ES-I3 (cell line): ENCODE results near the gene CDH2.
"Not testable (repeated sequence)": the region's sequence is repeated elsewhere in the genome, so short reads cannot be mapped to it uniquely, and the experiment has no call there.

ENCODE experiments used
- H3K36me3 ChIP-seq: 2 replicates; pipeline ENCODE4 v1.6.1; 2013; ENCODE audit warnings: mild to moderate bottlenecking, low read length, control low read depth, moderate library complexity; ENCODE audit not compliant: insufficient read depth
- H3K4me1 ChIP-seq: 2 replicates; pipeline ENCODE4 v1.6.1; 2013; ENCODE audit warnings: mild to moderate bottlenecking, control low read depth, low read length; ENCODE audit not compliant: insufficient read depth
- H3K9ac ChIP-seq: 2 replicates; pipeline ENCODE4 v1.6.1; 2013; ENCODE audit warnings: low read depth, mild to moderate bottlenecking, low read length, moderate library complexity
- H3K9me3 ChIP-seq: 2 replicates; pipeline ENCODE4 v1.6.1; 2013; ENCODE audit warnings: mild to moderate bottlenecking, low read length, moderate library complexity; ENCODE audit not compliant: control insufficient read depth, insufficient read depth

Gene CDH2

GRCh38 chr18:27922780-27923179, 254.2 kb downstream of the CDH2 start:
- H3K9ac ChIP-seq, result no peak overlapping the region
- peaks cover 18% of the 10 kb centered on the region for H3K4me1 ChIP-seq
- H3K9me3 ChIP-seq, result no peaks in the 10 kb centered on the region
- no peaks in the 10 kb centered on the region for H3K36me3 ChIP-seq

GRCh38 chr18:27921904-27922751, 254.8 kb downstream of the CDH2 start:
- Histone ChIP-seq H3K36me3 (no peaks in the 10 kb centered on the region), H3K9me3 (no peaks in the 10 kb centered on the region), H3K9ac (peak overlapping the region; percentile 21; the same call in 1 of the 2 replicates), H3K4me1 (peaks cover 18% of the 10 kb centered on the region)

GRCh38 chr18:27921392-27921791, 255.5 kb downstream of the CDH2 start:
- no peaks in the 10 kb centered on the region for H3K36me3 ChIP-seq
- H3K4me1 ChIP-seq, result peaks cover 18% of the 10 kb centered on the region
- no peak overlapping the region; the same call in 1 of the 2 replicates for H3K9ac ChIP-seq
- no peaks in the 10 kb centered on the region for H3K9me3 ChIP-seq

GRCh38 chr18:27920836-27921235, 256.1 kb downstream of the CDH2 start:
- no peaks in the 10 kb centered on the region for H3K36me3 ChIP-seq
- H3K4me1 ChIP-seq, result peaks cover 18% of the 10 kb centered on the region
- no peaks in the 10 kb centered on the region for H3K9me3 ChIP-seq
- H3K9ac ChIP-seq, result no peak overlapping the region; the same call in 1 of the 2 replicates

GRCh38 chr18:27906189-27906588, 270.7 kb downstream of the CDH2 start:
- H3K4me1 ChIP-seq, H3K9me3 ChIP-seq, H3K36me3 ChIP-seq, H3K9ac ChIP-seq: not testable (repeated sequence)

GRCh38 chr18:27903906-27904305, 273.0 kb downstream of the CDH2 start:
- H3K9me3 ChIP-seq, result no peaks in the 10 kb centered on the region; the same call in 1 of the 2 replicates
- no peak overlapping the region for H3K9ac ChIP-seq
- H3K36me3 ChIP-seq, result no peaks in the 10 kb centered on the region
- no peaks in the 10 kb centered on the region for H3K4me1 ChIP-seq

- Histone ChIP-seq H3K4me1 (no peaks in the 10 kb centered on the region), H3K9ac (no peak overlapping the region), H3K9me3 (no peaks in the 10 kb centered on the region), H3K36me3 (no peaks in the 10 kb centered on the region)
These were observed 275.3 kb downstream of the CDH2 start for GRCh38 chr18:27901424-27902226.
